ENCODE measurements around the gene STAT1.

STAT1 gene

GRCh38 chr2:191013932-191014652 is at the start of gene STAT1:
Gene STAT1 (minus strand): TSS chr2:191014171. CDS start chr2:191010003, 4,168 bp downstream.
- peak; percentile 89 to 95 (median 94) for DNase-seq

- DNase-seq: no peak
These were observed 49.6 kb upstream of the STAT1 start for GRCh38 chr2:191063584-191063983.

GRCh38 chr2:191061381-191061980 is 47.5 kb upstream of the STAT1 start:
- DNase-seq: peak in 1 of 3 experiments; percentile 11

- DNase-seq: no peak
These were observed 45.3 kb upstream of the STAT1 start for GRCh38 chr2:191059308-191059707.

- no peak for DNase-seq
These were observed 42.3 kb upstream of the STAT1 start for GRCh38 chr2:191056228-191056627.

- no peak for DNase-seq
These were observed 39.3 kb upstream of the STAT1 start for GRCh38 chr2:191053256-191053655.

GRCh38 chr2:191051825-191052778 is 38.1 kb upstream of the STAT1 start:
- DNase-seq: peak; percentile 12 to 71 (median 24)

GRCh38 chr2:191051177-191051576 is 37.2 kb upstream of the STAT1 start:
- DNase-seq: no peak

- DNase-seq: no peak
These were observed 36.6 kb upstream of the STAT1 start for GRCh38 chr2:191050640-191050987.

GRCh38 chr2:191049728-191050639 is 36.0 kb upstream of the STAT1 start:
- DNase-seq: peak in 2 of 3 experiments; percentile 66 to 86

GRCh38 chr2:191048073-191048472 is 34.1 kb upstream of the STAT1 start:
- DNase-seq: no peak

- DNase-seq: no peak
These were observed 31.2 kb upstream of the STAT1 start for GRCh38 chr2:191045141-191045540.

GRCh38 chr2:191043438-191043837 is 29.5 kb upstream of the STAT1 start:
- no peak for DNase-seq

GRCh38 chr2:191041418-191042161 is 27.6 kb upstream of the STAT1 start:
- no peak for DNase-seq

- DNase-seq: no peak
These were observed 25.6 kb upstream of the STAT1 start for GRCh38 chr2:191039616-191040015.

GRCh38 chr2:191038741-191039140 is 24.8 kb upstream of the STAT1 start:
- DNase-seq: no peak

GRCh38 chr2:191038241-191038725 is 24.3 kb upstream of the STAT1 start:
- no peak for DNase-seq

GRCh38 chr2:191037351-191037750 is 23.4 kb upstream of the STAT1 start:
- no peak for DNase-seq

- no peak for DNase-seq
These were observed 22.4 kb upstream of the STAT1 start for GRCh38 chr2:191036363-191036762.

- DNase-seq: no peak
These were observed 18.8 kb upstream of the STAT1 start for GRCh38 chr2:191032588-191033429.

GRCh38 chr2:191031256-191031655 is 17.3 kb upstream of the STAT1 start:
- DNase-seq: no peak

All from NCI-H1417 (cell line).